GM21360 (cell line): Measurements from ENCODE around the gene SMG6.
"Not testable (repeated sequence)": the region's sequence is repeated elsewhere in the genome, so short reads cannot be mapped to it uniquely, and the experiment has no call there.

Experiments used
- ATAC-seq: cut with Tn5 transposase; IDR thresholded peaks from one replicate; pipeline ENCODE4 v1.9.1; 2021; ENCODE audit warnings: mild to moderate bottlenecking, moderate library complexity; ENCODE audit not compliant: unreplicated experiment

SMG6 gene

GRCh38 chr17:2264067-2264860, 39.3 kb downstream of the SMG6 start:
- ATAC-seq, result no peak

GRCh38 chr17:2263183-2264066, 40.2 kb downstream of the SMG6 start:
- no peak for ATAC-seq

GRCh38 chr17:2262135-2262587, 41.4 kb downstream of the SMG6 start:
- ATAC-seq, result no peak

GRCh38 chr17:2259769-2260536, 43.6 kb downstream of the SMG6 start:
- ATAC-seq, result no peak

GRCh38 chr17:2258830-2259229, 44.8 kb downstream of the SMG6 start:
- ATAC-seq, result not testable (repeated sequence)

- no peak for ATAC-seq
These were observed 49.7 kb downstream of the SMG6 start for GRCh38 chr17:2253768-2254406.

GRCh38 chr17:2253362-2253761, 50.2 kb downstream of the SMG6 start:
- no peak for ATAC-seq

- ATAC-seq, result no peak
These were observed 52.5 kb downstream of the SMG6 start for GRCh38 chr17:2251098-2251497.

- ATAC-seq, result no peak
These were observed 53.2 kb downstream of the SMG6 start for GRCh38 chr17:2250140-2251095.

GRCh38 chr17:2247005-2247404, 56.6 kb downstream of the SMG6 start:
- no peak for ATAC-seq

- ATAC-seq, result peak; percentile 53
These were observed 58.8 kb downstream of the SMG6 start for GRCh38 chr17:2244545-2245525.

- ATAC-seq, result no peak
These were observed 59.6 kb downstream of the SMG6 start for GRCh38 chr17:2243953-2244352.

GRCh38 chr17:2241823-2242222, 61.8 kb downstream of the SMG6 start:
- ATAC-seq, result no peak

- no peak for ATAC-seq
These were observed 63.0 kb downstream of the SMG6 start for GRCh38 chr17:2240541-2240940.

GRCh38 chr17:2239882-2240430, 63.6 kb downstream of the SMG6 start:
- peak; percentile 41 for ATAC-seq

GRCh38 chr17:2239170-2239551, 64.4 kb downstream of the SMG6 start:
- no peak for ATAC-seq

GRCh38 chr17:2238432-2239169, 65.0 kb downstream of the SMG6 start:
- ATAC-seq, result peak; percentile 56
